ENCODE results near the gene PLXNB2.

- no peak for TF ChIP-seq EZH2 (IDR thresholded peaks at IDR 0.05; ENCODE audit: borderline replicate concordance, low read depth, low read length, poor library complexity, severe bottlenecking)
- TF ChIP-seq, protein P1, sequence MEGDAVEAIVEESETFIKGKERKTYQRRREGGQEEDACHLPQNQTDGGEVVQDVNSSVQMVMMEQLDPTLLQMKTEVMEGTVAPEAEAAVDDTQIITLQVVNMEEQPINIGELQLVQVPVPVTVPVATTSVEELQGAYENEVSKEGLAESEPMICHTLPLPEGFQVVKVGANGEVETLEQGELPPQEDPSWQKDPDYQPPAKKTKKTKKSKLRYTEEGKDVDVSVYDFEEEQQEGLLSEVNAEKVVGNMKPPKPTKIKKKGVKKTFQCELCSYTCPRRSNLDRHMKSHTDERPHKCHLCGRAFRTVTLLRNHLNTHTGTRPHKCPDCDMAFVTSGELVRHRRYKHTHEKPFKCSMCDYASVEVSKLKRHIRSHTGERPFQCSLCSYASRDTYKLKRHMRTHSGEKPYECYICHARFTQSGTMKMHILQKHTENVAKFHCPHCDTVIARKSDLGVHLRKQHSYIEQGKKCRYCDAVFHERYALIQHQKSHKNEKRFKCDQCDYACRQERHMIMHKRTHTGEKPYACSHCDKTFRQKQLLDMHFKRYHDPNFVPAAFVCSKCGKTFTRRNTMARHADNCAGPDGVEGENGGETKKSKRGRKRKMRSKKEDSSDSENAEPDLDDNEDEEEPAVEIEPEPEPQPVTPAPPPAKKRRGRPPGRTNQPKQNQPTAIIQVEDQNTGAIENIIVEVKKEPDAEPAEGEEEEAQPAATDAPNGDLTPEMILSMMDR (conservative IDR thresholded peaks at IDR 0.05; ENCODE audit: low read depth, low read length): no peak
Observed at GRCh38 chr22:50313600-50313999, 6.2 kb upstream of the PLXNB2 start.

Data from A673 (cell line).